H1 (cell line): ENCODE measurements around the gene CCDC112. TPM values are rescaled to one million over a fixed set of nuclear protein-coding genes. Genes with fewer than 3 reads are reported as not detected.

Experiments used
- CTCF ChIA-PET: fragments of 300-600 bp; sonication (Branson Sonifier 250); formaldehyde crosslinking; loops from one replicate; lab custom pipeline; 2021; ENCODE audit not compliant: partially characterized antibody; lab: Charles Lee
- POLR2A ChIA-PET: fragments of 300-600 bp; sonication (Branson Sonifier 250); formaldehyde crosslinking; loops from one replicate; lab custom pipeline; 2021; ENCODE audit warnings: inconsistent platforms; ENCODE audit not compliant: partially characterized antibody; lab: Charles Lee
- DNase-seq, 2 experiments: peaks; one replicate each; pipeline versions ENCODE4 v3.0.0 to v3.0.0-alpha.2; 2010 to 2022; ENCODE audit warnings: low spot score in 2 of 2, low read depth in 1 of 2, mixed read lengths in 1 of 2
- FAIRE-seq: peaks from 2 replicates; lab custom pipeline; 2011; peaks lifted over from hg19 to GRCh38; lab: Jason Lieb, UNC
- H2AFZ ChIP-seq: 2 replicates; pipeline ENCODE4 v1.8.1; 2012; ENCODE audit warnings: low read length, inconsistent platforms
- H2AK5ac ChIP-seq: 2 replicates; pipeline ENCODE4 v1.6.1; 2013; ENCODE audit warnings: low read depth, low read length
- H2BK120ac ChIP-seq: replicated peaks from 2 replicates; pipeline ENCODE3; 2013; ENCODE audit warnings: low read depth, low read length, inconsistent platforms
- H2BK12ac ChIP-seq: 2 replicates; pipeline ENCODE4 v1.6.1; 2013; ENCODE audit warnings: low read depth, low read length
- H2BK15ac ChIP-seq: 2 replicates; pipeline ENCODE4 v1.6.1; 2013; ENCODE audit warnings: low read length
- H2BK20ac ChIP-seq: 2 replicates; pipeline ENCODE4 v1.6.1; 2013; ENCODE audit warnings: low read length
- H2BK5ac ChIP-seq: 2 replicates; pipeline ENCODE4 v1.6.1; 2013; ENCODE audit warnings: low read depth, low read length
- H3K14ac ChIP-seq: 2 replicates; pipeline ENCODE4 v1.6.1; 2013; ENCODE audit warnings: inconsistent platforms; ENCODE audit not compliant: insufficient read length
- H3K18ac ChIP-seq: 2 replicates; pipeline ENCODE4 v1.6.1; 2013; ENCODE audit warnings: low read length; ENCODE audit errors: extremely low read depth
- H3K23ac ChIP-seq: 2 replicates; pipeline ENCODE4 v1.6.1; 2013; ENCODE audit warnings: inconsistent platforms; ENCODE audit not compliant: insufficient read length
- H3K23me2 ChIP-seq: 2 replicates; pipeline ENCODE4 v1.6.1; 2013; ENCODE audit warnings: low read depth, low read length
- H3K27ac ChIP-seq: 2 replicates; pipeline ENCODE4 v1.6.1; 2011; ENCODE audit warnings: low read depth, low read length, inconsistent platforms
- H3K27me3 ChIP-seq, 4 experiments: replicated peaks in 1 of 4; 1 replicate in 1 of 4; 2 replicates in 3 of 4; pipeline versions ENCODE4 v1.6.1 to v1.8.1; 2011 to 2013; ENCODE audit warnings: low read length in 3 of 4, mild to moderate bottlenecking in 3 of 4, inconsistent platforms in 2 of 4, mixed read lengths in 2 of 4, moderate library complexity in 1 of 4; ENCODE audit not compliant: control insufficient read depth in 3 of 4, insufficient read depth in 3 of 4; ENCODE audit errors: extremely low read depth in 1 of 4
- H3K36me3 ChIP-seq, 4 experiments: 2 replicates each; pipeline versions ENCODE4 v1.6.1 to v1.8.1; 2011 to 2013; ENCODE audit warnings: mild to moderate bottlenecking in 4 of 4, low read length in 3 of 4, moderate library complexity in 2 of 4, control low read depth in 1 of 4, inconsistent platforms in 1 of 4; ENCODE audit not compliant: insufficient read depth in 4 of 4, control insufficient read depth in 2 of 4
- H3K4ac ChIP-seq: replicated peaks from 2 replicates; pipeline ENCODE3; 2013; ENCODE audit warnings: low read length, low read depth, mixed read lengths, inconsistent platforms; ENCODE audit not compliant: insufficient read length
- H3K4me1 ChIP-seq, 4 experiments: replicated peaks in 1 of 4; 1 replicate in 1 of 4; 2 replicates in 3 of 4; pipeline versions ENCODE4 v1.6.1 to v1.8.1; 2011 to 2013; ENCODE audit warnings: low read length in 3 of 4, inconsistent platforms in 2 of 4, mixed read lengths in 1 of 4; ENCODE audit not compliant: insufficient read depth in 4 of 4, control insufficient read depth in 3 of 4
- H3K4me2 ChIP-seq, 2 experiments: 2 replicates each; pipeline versions ENCODE4 v1.6.1 to v1.8.1; 2011 to 2013; ENCODE audit warnings: low read depth in 2 of 2, low read length in 2 of 2, control low read depth in 1 of 2, inconsistent platforms in 1 of 2, mild to moderate bottlenecking in 1 of 2; ENCODE audit not compliant: insufficient read depth in 1 of 2
- H3K4me3 ChIP-seq, 4 experiments: fragments of 200-600, 300-600 bp in 1 of 4; sonication (generic), shearing (Covaris generic), sonication (Bioruptor Twin) in 1 of 4; 2 replicates each; pipeline versions ENCODE4 v1.5.1 to v1.8.1; 2011 to 2016; ENCODE audit warnings: low read length in 4 of 4, low read depth in 3 of 4, control low read depth in 2 of 4, inconsistent platforms in 2 of 4, mild to moderate bottlenecking in 2 of 4, mixed read lengths in 1 of 4, moderate library complexity in 1 of 4; ENCODE audit not compliant: insufficient read depth in 2 of 4; ENCODE audit errors: extremely low read depth in 1 of 4
- H3K56ac ChIP-seq: replicated peaks from 2 replicates; pipeline ENCODE3; 2013; ENCODE audit warnings: low read depth, mild to moderate bottlenecking, mixed read lengths, low read length, inconsistent platforms; ENCODE audit not compliant: insufficient read length
- H3K79me1 ChIP-seq: 2 replicates; pipeline ENCODE4 v1.6.1; 2013; ENCODE audit warnings: low read depth, low read length, control low read depth
- H3K79me2 ChIP-seq, 2 experiments: 2 replicates each; pipeline versions ENCODE4 v1.6.1 to v1.8.1; 2012 to 2013; ENCODE audit warnings: low read length in 2 of 2, mild to moderate bottlenecking in 2 of 2, inconsistent platforms in 1 of 2; ENCODE audit not compliant: insufficient read depth in 2 of 2, control insufficient read depth in 1 of 2
- H3K9ac ChIP-seq, 4 experiments: replicated peaks in 1 of 4; 1 replicate in 1 of 4; 2 replicates in 3 of 4; pipeline versions ENCODE4 v1.6.1 to v1.8.1; 2011 to 2013; ENCODE audit warnings: low read depth in 3 of 4, low read length in 3 of 4, control low read depth in 2 of 4, mild to moderate bottlenecking in 2 of 4, moderate library complexity in 2 of 4, inconsistent platforms in 1 of 4; ENCODE audit errors: extremely low read depth in 1 of 4
- H3K9me3 ChIP-seq, 2 experiments: 2 replicates each; pipeline versions ENCODE4 v1.6.1 to v1.8.1; 2012 to 2013; ENCODE audit warnings: mild to moderate bottlenecking in 2 of 2, moderate library complexity in 2 of 2, control low read depth in 1 of 2, inconsistent platforms in 1 of 2, low read depth in 1 of 2, low read length in 1 of 2, mixed read lengths in 1 of 2; ENCODE audit not compliant: insufficient read depth in 2 of 2
- H4K20me1 ChIP-seq, 2 experiments: replicated peaks in 1 of 2; 2 replicates each; pipeline versions ENCODE3 to v1.8.1; 2011 to 2013; ENCODE audit warnings: inconsistent platforms in 2 of 2, low read length in 2 of 2, mild to moderate bottlenecking in 1 of 2; ENCODE audit not compliant: insufficient read depth in 2 of 2, control insufficient read depth in 1 of 2
- H4K5ac ChIP-seq: 2 replicates; pipeline ENCODE4 v1.6.1; 2013; ENCODE audit warnings: low read length, low read depth, mixed read lengths, inconsistent platforms; ENCODE audit not compliant: insufficient read length
- H4K8ac ChIP-seq: 2 replicates; pipeline ENCODE4 v1.8.0; 2013; ENCODE audit warnings: mild to moderate bottlenecking, moderate library complexity, low read length, inconsistent platforms; ENCODE audit not compliant: insufficient read depth; ENCODE audit errors: extremely low read depth
- H4K91ac ChIP-seq: replicated peaks from 2 replicates; pipeline ENCODE3; 2013; ENCODE audit warnings: low read length, mixed read lengths, inconsistent platforms; ENCODE audit not compliant: insufficient read length
- CHD1 ChIP-seq: IDR thresholded peaks from 2 replicates; pipeline ENCODE4 v1.6.1; 2012; ENCODE audit warnings: low read depth, low read length, improper control_type of control experiment
- E2F6 ChIP-seq: IDR thresholded peaks from 2 replicates; pipeline ENCODE4 v1.6.1; 2012; ENCODE audit warnings: inconsistent platforms
- EP300 ChIP-seq, 2 experiments: IDR thresholded peaks; 1 replicate in 1 of 2; 2 replicates in 1 of 2; pipeline ENCODE4 v1.6.1; 2011 to 2012; ENCODE audit warnings: low read depth in 2 of 2, low read length in 2 of 2, mild to moderate bottlenecking in 2 of 2, borderline replicate concordance in 1 of 2, inconsistent platforms in 1 of 2, moderate library complexity in 1 of 2
- HDAC2 ChIP-seq, 2 experiments: fragments of 300-600 bp in 1 of 2; sonication (generic) in 1 of 2; IDR thresholded peaks; 2 replicates each; pipeline ENCODE4 v1.6.1; 2011 to 2012; ENCODE audit warnings: low read depth in 2 of 2, low read length in 2 of 2, mild to moderate bottlenecking in 2 of 2, moderate library complexity in 2 of 2, borderline replicate concordance in 1 of 2, inconsistent platforms in 1 of 2
- KDM4A ChIP-seq: IDR thresholded peaks from one replicate; pipeline ENCODE4 v1.7.1; 2012; ENCODE audit warnings: low read depth, mild to moderate bottlenecking, moderate library complexity, low read length, inconsistent platforms; ENCODE audit not compliant: severe bottlenecking
- NRF1 ChIP-seq: IDR thresholded peaks from 2 replicates; pipeline ENCODE4 v1.6.1; 2011; ENCODE audit warnings: mild to moderate bottlenecking, low read depth, low read length, improper control_type of control experiment
- POU5F1 ChIP-seq: IDR thresholded peaks from 2 replicates; pipeline ENCODE4 v1.6.1; 2011; ENCODE audit warnings: low read depth, mild to moderate bottlenecking, low read length, moderate library complexity
- WGBS, 2 experiments: shearing (Covaris generic) in 1 of 2; methylation state at CpG; one replicate each; pipeline versions ENCODE4 v1.1.6 to v1.1.7; 2013 to 2015; ENCODE audit warnings: low lambda C conversion rate in 2 of 2, mixed read lengths in 2 of 2, inconsistent platforms in 1 of 2, low coverage in 1 of 2, missing lambda C conversion rate in 1 of 2; ENCODE audit not compliant: insufficient replicate concordance in 2 of 2, insufficient coverage in 1 of 2, insufficient read length in 1 of 2; ENCODE audit errors: extremely low coverage in 1 of 2, missing lambda C conversion rate in 1 of 2; 5-methylcytosine and 5-hydroxymethylcytosine counted together
- polyA plus RNA-seq, 7 experiments: library from polyadenylated mRNA; depleted of rRNA in 3 of 7; stranded (reverse) in 5 of 7; unstranded in 2 of 7; fragments of >200 nt in 5 of 7; fragments of 200-250 nt in 2 of 7; gene quantifications; 1 replicate in 5 of 7; 2 replicates in 1 of 7; 4 replicates in 1 of 7; pipeline versions ENCODE4 v1.2.1 to v1.2.3, GENCODE V29; 2011 to 2013; ENCODE audit warnings: missing spikeins in 2 of 7, mixed read lengths in 2 of 7
- total RNA-seq: library from RNA; stranded (reverse); fragmentation: NEBNext Ultra II Directional; extraction: Animal tissue kit (Norgen Biotek cat#: 25700); gene quantifications from 2 replicates; pipeline ENCODE4 v1.2.1, GENCODE V29; 2021
- TF ChIP-seq, protein P1 (sequence below): IDR thresholded peaks from 2 replicates; pipeline ENCODE4 v1.6.1; 2011; ENCODE audit warnings: low read depth, mild to moderate bottlenecking, low read length; ENCODE audit not compliant: insufficient read depth
- TF ChIP-seq, protein P2 (sequence below): IDR thresholded peaks from 2 replicates; pipeline ENCODE4 v1.6.1; 2011; ENCODE audit warnings: low read length, improper control_type of control experiment

The CCDC112 gene
- total and polyA plus RNA-seq, 2 of the 8 experiments (the other 6 are each of a cell fraction or from before 2014, with no cell fraction given): 3.3 to 15.6 TPM

- POLR2A ChIA-PET: no interaction called here
- Histone ChIP-seq H3K4me1 (no peaks in the 10 kb centered on the region), H3K4me3 (no peak overlapping the region), H3K18ac (no peak overlapping the region), H3K9ac (no peak overlapping the region), H3K23ac (no peak overlapping the region), H4K5ac (no peak overlapping the region), H2BK15ac (no peak overlapping the region), H2BK5ac (no peak overlapping the region), H2BK120ac (no peak overlapping the region), H3K27ac (no peak overlapping the region), H3K4ac (no peak overlapping the region), H2BK12ac (no peak overlapping the region), H3K79me1 (no peaks in the 10 kb centered on the region), H3K79me2 (no peaks in the 10 kb centered on the region), H4K8ac (no peak overlapping the region), H3K36me3 (no peaks in the 10 kb centered on the region), H2BK20ac (no peak overlapping the region), H3K9me3 (no peaks in the 10 kb centered on the region), H3K56ac (no peak overlapping the region), H3K14ac (no peak overlapping the region), H2AFZ (peak overlapping the region; percentile 43; the same call in 1 of the 2 replicates), H3K27me3 (no peaks in the 10 kb centered on the region), H3K4me2 (no peak overlapping the region), H3K23me2 (no peaks in the 10 kb centered on the region), H2AK5ac (no peak overlapping the region), H4K20me1 (no peaks in the 10 kb centered on the region), H4K91ac (no peak overlapping the region)
- DNase-seq (no peak), FAIRE-seq (no peak)
- CTCF ChIA-PET: interaction anchor here (0.9 to 1.3 kb wide), 2 partner anchors 14 to 33 kb away, joined by 3 to 4 read pairs; no protein-coding TSS in a partner anchor
- 84% methylated on average over 6 of the region's 6 CpGs; no CpG with 5 or more reads in 1 of the 2 experiments for WGBS, 2 experiments
- no peak for TF ChIP-seq CHD1
- TF ChIP-seq E2F6: no peak
- no peak for TF ChIP-seq POU5F1
- TF ChIP-seq, protein P1, sequence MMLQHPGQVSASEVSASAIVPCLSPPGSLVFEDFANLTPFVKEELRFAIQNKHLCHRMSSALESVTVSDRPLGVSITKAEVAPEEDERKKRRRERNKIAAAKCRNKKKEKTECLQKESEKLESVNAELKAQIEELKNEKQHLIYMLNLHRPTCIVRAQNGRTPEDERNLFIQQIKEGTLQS: no peak
- TF ChIP-seq, protein P2, sequence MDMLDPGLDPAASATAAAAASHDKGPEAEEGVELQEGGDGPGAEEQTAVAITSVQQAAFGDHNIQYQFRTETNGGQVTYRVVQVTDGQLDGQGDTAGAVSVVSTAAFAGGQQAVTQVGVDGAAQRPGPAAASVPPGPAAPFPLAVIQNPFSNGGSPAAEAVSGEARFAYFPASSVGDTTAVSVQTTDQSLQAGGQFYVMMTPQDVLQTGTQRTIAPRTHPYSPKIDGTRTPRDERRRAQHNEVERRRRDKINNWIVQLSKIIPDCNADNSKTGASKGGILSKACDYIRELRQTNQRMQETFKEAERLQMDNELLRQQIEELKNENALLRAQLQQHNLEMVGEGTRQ: no peak
- TF ChIP-seq KDM4A: no peak
- no peak for TF ChIP-seq NRF1
- no peak for TF ChIP-seq EP300 (IDR thresholded peaks at IDR 0.05; ENCODE audit: borderline replicate concordance in 1 of 2, low read depth in 2 of 2, low read length in 2 of 2)
- no peak for TF ChIP-seq HDAC2 (IDR thresholded peaks at IDR 0.05; ENCODE audit: borderline replicate concordance in 1 of 2, low read depth in 2 of 2, low read length in 2 of 2)
These were observed 46.3 kb upstream of the CCDC112 start for GRCh38 chr5:115342590-115343377.
